IMR-90 (cell line): Measurements from ENCODE around the gene EXD2. TPM values are rescaled to one million over a fixed set of nuclear protein-coding genes. Genes with fewer than 3 reads are reported as not detected.

ENCODE experiments used
- ATAC-seq: fragments of 200-7000 bp; cut with Tn5 transposase; 2 replicates; pipeline ENCODE4 v1.9.1; 2020; ENCODE audit warnings: low read depth, mild to moderate bottlenecking, moderate library complexity
- BruUV-seq: library from RNA; stranded (reverse); fragments of 400-500 nt; replicated peaks from 2 replicates; lab custom pipeline; 2021; lab: Mats Ljungman, UMichigan
- CTCF ChIA-PET: fragments of 300-600 bp; formaldehyde crosslinking; extraction: SDS; loops from one replicate; lab custom pipeline; 2021; ENCODE audit warnings: antibody characterized with exemption; lab: Yijun Ruan, JAX
- POLR2A ChIA-PET: fragments of 300-600 bp; sonication (Branson Sonifier 250); formaldehyde crosslinking; loops from one replicate; lab custom pipeline; 2022; ENCODE audit warnings: antibody characterized with exemption; ENCODE audit not compliant: unreplicated experiment; lab: Charles Lee
- DNase-seq: peaks from one replicate; pipeline ENCODE4 v3.0.0; 2013
- H2AFZ ChIP-seq: replicated peaks from 2 replicates; pipeline ENCODE3; 2013; ENCODE audit warnings: low read length, mild to moderate bottlenecking; ENCODE audit not compliant: poor library complexity
- H2AK5ac ChIP-seq: 2 replicates; pipeline ENCODE4 v1.6.1; 2013; ENCODE audit warnings: low read depth, low read length, inconsistent platforms
- H2AK9ac ChIP-seq: replicated peaks from 2 replicates; pipeline ENCODE3; 2013; ENCODE audit warnings: mild to moderate bottlenecking, low read depth, low read length, moderate library complexity; ENCODE audit not compliant: poor library complexity
- H2BK120ac ChIP-seq: 2 replicates; pipeline ENCODE4 v1.6.1; 2013; ENCODE audit warnings: low read depth, low read length, inconsistent platforms
- H2BK15ac ChIP-seq: 3 replicates; pipeline ENCODE4 v1.6.1; 2013; ENCODE audit warnings: low read depth, low read length, inconsistent platforms
- H2BK20ac ChIP-seq: 2 replicates; pipeline ENCODE4 v1.6.1; 2013; ENCODE audit warnings: low read depth, mild to moderate bottlenecking, inconsistent platforms, low read length, moderate library complexity
- H2BK5ac ChIP-seq: 2 replicates; pipeline ENCODE4 v1.6.1; 2013; ENCODE audit warnings: mild to moderate bottlenecking, low read depth, low read length, inconsistent platforms; ENCODE audit not compliant: poor library complexity, severe bottlenecking
- H3K14ac ChIP-seq: replicated peaks from 2 replicates; pipeline ENCODE4 v1.6.1; 2013; ENCODE audit warnings: low read depth, low read length, inconsistent platforms
- H3K18ac ChIP-seq: 2 replicates; pipeline ENCODE4 v1.6.1; 2013; ENCODE audit warnings: low read depth, low read length, control low read depth
- H3K23ac ChIP-seq: 2 replicates; pipeline ENCODE4 v1.6.1; 2013; ENCODE audit warnings: low read depth, low read length, inconsistent platforms
- H3K27ac ChIP-seq: 2 replicates; pipeline ENCODE4 v1.5.1; 2013; ENCODE audit warnings: mild to moderate bottlenecking, control low read depth, low read length; ENCODE audit not compliant: insufficient read depth
- H3K27me3 ChIP-seq: 2 replicates; pipeline ENCODE4 v1.6.1; 2013; ENCODE audit warnings: low read length; ENCODE audit not compliant: control insufficient read depth, insufficient read depth
- H3K36me3 ChIP-seq: 2 replicates; pipeline ENCODE4 v1.6.1; 2013; ENCODE audit warnings: low read length, mixed read lengths; ENCODE audit not compliant: control insufficient read depth, insufficient read depth
- H3K4ac ChIP-seq: 2 replicates; pipeline ENCODE4 v1.6.1; 2013; ENCODE audit warnings: low read depth, low read length, inconsistent platforms
- H3K4me1 ChIP-seq: 2 replicates; pipeline ENCODE4 v1.6.1; 2013; ENCODE audit warnings: low read length, mixed read lengths; ENCODE audit not compliant: control insufficient read depth, insufficient read depth
- H3K4me2 ChIP-seq: 2 replicates; pipeline ENCODE4 v1.6.1; 2013; ENCODE audit warnings: low read depth, mild to moderate bottlenecking, control low read depth, low read length, moderate library complexity
- H3K4me3 ChIP-seq: 2 replicates; pipeline ENCODE4 v1.5.1; 2013; ENCODE audit warnings: low read depth, mild to moderate bottlenecking, control low read depth, low read length, moderate library complexity; ENCODE audit not compliant: insufficient read depth
- H3K56ac ChIP-seq: 2 replicates; pipeline ENCODE4 v1.6.1; 2013; ENCODE audit warnings: low read length, inconsistent platforms; ENCODE audit not compliant: insufficient read depth; ENCODE audit errors: extremely low read depth
- H3K79me1 ChIP-seq, 2 experiments: 2 replicates each; pipeline ENCODE4 v1.6.1; 2013; ENCODE audit warnings: low read length in 2 of 2, inconsistent platforms in 1 of 2, low read depth in 1 of 2
- H3K9ac ChIP-seq: 2 replicates; pipeline ENCODE4 v1.6.1; 2013; ENCODE audit warnings: low read depth, low read length, control low read depth
- H3K9me1 ChIP-seq: 2 replicates; pipeline ENCODE4 v1.6.1; 2013; ENCODE audit warnings: low read length, inconsistent platforms; ENCODE audit not compliant: insufficient read depth
- H3K9me3 ChIP-seq: 2 replicates; pipeline ENCODE4 v1.6.1; 2013; ENCODE audit warnings: low read length; ENCODE audit not compliant: control insufficient read depth, insufficient read depth
- H4K20me1 ChIP-seq: 2 replicates; pipeline ENCODE4 v1.6.1; 2013; ENCODE audit warnings: low read length, inconsistent platforms; ENCODE audit not compliant: insufficient read depth
- H4K5ac ChIP-seq: 2 replicates; pipeline ENCODE4 v1.6.1; 2013; ENCODE audit warnings: mild to moderate bottlenecking, low read depth, low read length, control low read depth
- H4K8ac ChIP-seq, 2 experiments: 2 replicates each; pipeline ENCODE4 v1.6.1; 2013; ENCODE audit warnings: low read depth in 2 of 2, low read length in 2 of 2, control low read depth in 1 of 2, inconsistent platforms in 1 of 2
- H4K91ac ChIP-seq: 2 replicates; pipeline ENCODE4 v1.6.1; 2013; ENCODE audit warnings: low read depth, low read length, inconsistent platforms; ENCODE audit not compliant: insufficient read depth
- BHLHE40 ChIP-seq: fragments of 150-350 bp; IDR thresholded peaks from 2 replicates; pipeline ENCODE4 v1.6.1; 2016; ENCODE audit warnings: mild to moderate bottlenecking, low read depth, low read length
- CEBPB ChIP-seq: IDR thresholded peaks from 2 replicates; pipeline ENCODE4 v1.6.1; 2012; ENCODE audit warnings: low read depth, low read length, improper control_type of control experiment
- CHD1 ChIP-seq: IDR thresholded peaks from 2 replicates; pipeline ENCODE4 v1.6.1; 2012; ENCODE audit warnings: low read depth, low read length, improper control_type of control experiment
- MAFK ChIP-seq: IDR thresholded peaks from 2 replicates; pipeline ENCODE4 v1.6.1; 2012; ENCODE audit warnings: low read depth, low read length, improper control_type of control experiment
- MAZ ChIP-seq: IDR thresholded peaks from 2 replicates; pipeline ENCODE4 v1.6.1; 2012; ENCODE audit warnings: low read depth, mild to moderate bottlenecking, low read length, improper control_type of control experiment, moderate library complexity, borderline replicate concordance
- RAD21 ChIP-seq: IDR thresholded peaks from 2 replicates; pipeline ENCODE4 v1.6.1; 2012; ENCODE audit warnings: low read length, improper control_type of control experiment
- RCOR1 ChIP-seq: IDR thresholded peaks from 2 replicates; pipeline ENCODE4 v1.6.1; 2012; ENCODE audit warnings: mild to moderate bottlenecking, low read length, improper control_type of control experiment; ENCODE audit not compliant: insufficient replicate concordance
- SMC3 ChIP-seq: fragments of 150-350 bp; IDR thresholded peaks from 2 replicates; pipeline ENCODE4 v1.6.1; 2016; ENCODE audit warnings: low read depth, mild to moderate bottlenecking, antibody characterized with exemption, low read length, moderate library complexity
- WGBS, 2 experiments: methylation state at CpG; one replicate each; pipeline versions ENCODE4 v1.1.5 to v1.1.7; 2013; ENCODE audit warnings: missing lambda C conversion rate in 2 of 2; ENCODE audit not compliant: insufficient read length in 1 of 2; ENCODE audit errors: extremely low coverage in 2 of 2; 5-methylcytosine and 5-hydroxymethylcytosine counted together
- dilution Hi-C: fragments of 300-500 bp; cut with HindIII; formaldehyde crosslinking; loops from one replicate; pipeline ENCODE4 v1.14.3; 2018; ENCODE audit warnings: low sequenced_read_pairs; ENCODE audit not compliant: unreplicated experiment
- in situ Hi-C: fragments of 300-500 bp; cut with MboI; formaldehyde crosslinking; loops from 3 replicates; pipeline ENCODE4 v1.14.3; 2019; ENCODE audit warnings: low sequenced_read_pairs, inconsistent platforms, mixed read lengths
- intact Hi-C: fragments of 100-400 bp; cut with micrococcal nuclease; formaldehyde crosslinking; loops from 2 replicates; pipeline ENCODE4 v1.10.0; 2022
- polyA plus RNA-seq, 3 experiments: library from polyadenylated mRNA; depleted of rRNA; stranded (reverse); fragments of >200 nt; gene quantifications; 2 replicates each; pipeline ENCODE4 v1.2.3, GENCODE V29; 2012; ENCODE audit warnings: low replicate concordance in 1 of 3
- total RNA-seq: library from RNA; depleted of rRNA; stranded (reverse); fragments of >200 nt; gene quantifications from 2 replicates; pipeline ENCODE4 v1.2.3, GENCODE V29; 2012
- TF ChIP-seq, protein P1 (sequence below): fragments of 150-350 bp; IDR thresholded peaks from 2 replicates; pipeline ENCODE4 v1.6.1; 2017; ENCODE audit warnings: mild to moderate bottlenecking, antibody characterized with exemption, low read length, low read depth

Gene EXD2
- total and polyA plus RNA-seq, 2 of the 4 experiments (the other 2 are of a cell fraction): 11.0 to 13.3 TPM

DNA sequence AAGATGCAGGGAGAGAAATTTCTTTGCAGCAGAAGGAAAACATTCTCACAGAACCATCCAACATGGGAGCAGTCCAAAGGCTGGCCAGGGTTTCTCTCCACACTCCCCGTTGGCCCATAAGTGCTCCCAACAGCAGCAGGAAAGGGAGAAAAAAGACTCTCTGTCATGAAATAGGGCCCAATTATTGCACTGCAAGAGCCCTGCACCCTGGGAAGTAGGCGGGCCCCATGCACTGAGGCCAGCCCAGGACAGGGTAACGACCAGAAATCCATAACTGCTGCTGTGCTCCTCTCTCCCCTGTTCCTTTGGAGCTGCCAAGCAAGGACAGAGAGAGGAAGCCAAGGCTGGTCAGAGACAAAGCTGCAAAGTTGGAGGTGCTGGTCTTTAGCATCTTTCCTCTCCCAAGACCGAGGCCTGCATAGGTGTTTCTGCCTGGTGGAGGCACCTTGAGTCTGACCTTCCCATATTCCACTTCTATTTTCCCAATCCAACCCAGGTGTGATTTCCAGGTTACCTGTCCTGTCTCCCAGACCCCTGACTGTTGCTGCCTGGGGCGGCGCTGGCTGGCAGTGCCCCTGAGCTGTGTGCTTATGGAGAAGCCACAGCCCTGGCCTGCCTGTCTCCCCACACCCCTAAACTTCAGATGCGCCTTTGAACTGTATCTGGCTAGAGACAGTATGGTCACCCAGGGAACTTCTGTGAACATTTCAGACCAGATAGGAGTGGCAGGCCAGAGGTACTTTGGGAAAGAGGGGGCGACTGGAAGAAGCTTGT, 75.5 kb downstream of the EXD2 start:
- Histone ChIP-seq H2AFZ (peak overlapping the region; percentile 19), H3K4me3 (no peak overlapping the region), H2BK20ac (no peak overlapping the region), H4K8ac (no peak overlapping the region), H2BK5ac (no peak overlapping the region), H3K56ac (no peak overlapping the region), H3K14ac (no peak overlapping the region), H3K9me1 (peaks cover 30% of the 10 kb centered on the region), H3K36me3 (no peaks in the 10 kb centered on the region), H2BK120ac (no peak overlapping the region), H3K18ac (no peak overlapping the region), H4K20me1 (peaks cover 3% of the 10 kb centered on the region), H3K23ac (no peak overlapping the region), H3K4me1 (peaks cover 10% of the 10 kb centered on the region), H2AK9ac (no peak overlapping the region), H3K4me2 (no peak overlapping the region), H3K27me3 (peaks cover 8% of the 10 kb centered on the region), H2AK5ac (no peak overlapping the region), H3K9ac (no peak overlapping the region), H3K9me3 (no peaks in the 10 kb centered on the region), H4K5ac (no peak overlapping the region), H3K27ac (no peak overlapping the region), H2BK15ac (0 out of 3 replicates have a peak overlapping the region, but pooled peaks have one; percentile 21), H4K91ac (no peak overlapping the region), H3K79me1 (peaks cover 0 to 4% of the 10 kb centered on the region in 2 experiments; a peak in 1 of 4 replicates), H3K4ac (no peak overlapping the region)
- no TSS peak for BruUV-seq
- in situ Hi-C loops (loop anchor here (25.0 kb wide), 1 partner anchor 471 kb away; no protein-coding TSS in a partner anchor), dilution Hi-C loops (no loop called here), intact Hi-C loops (loop anchor here (5.0 kb wide), 1 partner anchor 51 kb away; no protein-coding TSS in a partner anchor)
- ChIA-PET POLR2A (interaction anchor here (0.5 kb wide), 1 partner anchor 313 kb away, joined by 9 read pairs; no protein-coding TSS in a partner anchor), CTCF (no interaction called here)
- no peak for DNase-seq
- ATAC-seq: no peak
- WGBS, 2 experiments: 92% methylated on average over 2 of the region's 8 CpGs; no CpG with 5 or more reads in 1 of the 2 experiments
- no peak for TF ChIP-seq BHLHE40
- TF ChIP-seq MAFK: no peak
- TF ChIP-seq MAZ: no peak
- no peak for TF ChIP-seq RAD21
- TF ChIP-seq RCOR1: no peak
- TF ChIP-seq SMC3: no peak
- TF ChIP-seq CEBPB: no peak
- TF ChIP-seq, protein P1, sequence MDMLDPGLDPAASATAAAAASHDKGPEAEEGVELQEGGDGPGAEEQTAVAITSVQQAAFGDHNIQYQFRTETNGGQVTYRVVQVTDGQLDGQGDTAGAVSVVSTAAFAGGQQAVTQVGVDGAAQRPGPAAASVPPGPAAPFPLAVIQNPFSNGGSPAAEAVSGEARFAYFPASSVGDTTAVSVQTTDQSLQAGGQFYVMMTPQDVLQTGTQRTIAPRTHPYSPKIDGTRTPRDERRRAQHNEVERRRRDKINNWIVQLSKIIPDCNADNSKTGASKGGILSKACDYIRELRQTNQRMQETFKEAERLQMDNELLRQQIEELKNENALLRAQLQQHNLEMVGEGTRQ: no peak
- no peak for TF ChIP-seq CHD1
